GM19238 (cell line): ENCODE data around the gene CLDN22.
"Not testable (repeated sequence)": the region's sequence is repeated elsewhere in the genome, so short reads cannot be mapped to it uniquely, and the experiment has no call there.

Source experiments
- DNase-seq: peaks from one replicate; pipeline ENCODE4 v3.0.0; 2011; ENCODE audit warnings: low spot score; ENCODE audit not compliant: insufficient read length

Gene CLDN22

DNA sequence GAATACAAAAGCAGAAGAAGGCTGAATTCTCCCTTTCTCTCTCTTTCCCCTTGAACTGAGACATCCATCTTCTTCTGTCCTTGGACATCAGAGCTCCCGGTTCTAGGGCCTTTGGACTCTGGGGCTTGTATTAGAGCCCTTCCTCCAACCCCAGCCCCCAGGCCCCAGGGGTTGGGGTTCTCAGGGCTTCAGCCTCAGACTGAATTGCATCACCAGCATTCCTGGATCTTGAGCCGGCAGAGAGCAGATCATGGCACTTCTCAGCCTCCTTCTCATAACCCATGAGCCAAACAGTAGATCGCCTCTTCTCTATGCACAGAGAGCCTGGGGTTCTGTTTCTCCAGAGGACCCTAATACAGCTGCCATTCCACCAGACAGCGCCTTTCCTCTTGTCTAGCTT, 27.5 kb upstream of the CLDN22 start:
- no peak for DNase-seq

DNA sequence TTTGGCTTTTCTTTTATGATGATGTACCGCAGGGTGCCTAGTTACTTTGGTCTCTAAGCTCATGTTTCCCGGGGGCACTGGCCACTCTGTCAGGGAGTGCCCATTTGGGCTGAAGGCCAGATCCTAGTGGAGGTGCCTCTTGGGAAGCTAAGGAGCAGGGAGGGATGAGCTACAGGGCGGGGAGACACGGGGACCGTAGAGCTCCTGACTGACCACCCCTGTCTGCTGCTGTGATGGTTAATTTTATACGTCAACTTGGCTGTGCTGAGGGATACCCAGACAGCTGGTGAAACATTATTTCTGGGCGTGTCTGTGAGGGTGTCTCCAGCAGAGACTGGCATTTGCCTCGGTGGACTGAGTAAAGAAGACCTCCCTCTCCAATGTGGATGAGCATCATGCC, 27.1 kb upstream of the CLDN22 start:
- DNase-seq: no peak

DNA sequence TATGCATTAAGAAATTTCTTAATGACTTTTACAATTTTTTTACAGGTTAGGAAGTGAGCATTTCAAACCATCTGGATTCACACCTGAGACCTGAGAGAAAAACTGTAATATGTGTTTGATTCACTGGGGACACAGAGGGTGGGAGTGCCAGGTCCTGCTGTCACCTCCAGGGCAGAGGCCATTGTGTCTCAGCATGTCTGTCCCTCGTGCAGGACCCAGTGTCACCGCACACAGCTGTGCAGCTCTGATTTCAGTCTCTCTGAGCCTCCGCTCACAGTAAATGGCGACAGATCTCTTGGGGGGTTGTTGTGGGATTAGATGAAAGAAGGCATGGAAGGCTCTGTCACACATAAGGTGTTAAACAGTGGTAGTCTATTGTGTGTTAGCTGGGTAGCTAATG, 25.2 kb upstream of the CLDN22 start:
- no peak for DNase-seq

DNA sequence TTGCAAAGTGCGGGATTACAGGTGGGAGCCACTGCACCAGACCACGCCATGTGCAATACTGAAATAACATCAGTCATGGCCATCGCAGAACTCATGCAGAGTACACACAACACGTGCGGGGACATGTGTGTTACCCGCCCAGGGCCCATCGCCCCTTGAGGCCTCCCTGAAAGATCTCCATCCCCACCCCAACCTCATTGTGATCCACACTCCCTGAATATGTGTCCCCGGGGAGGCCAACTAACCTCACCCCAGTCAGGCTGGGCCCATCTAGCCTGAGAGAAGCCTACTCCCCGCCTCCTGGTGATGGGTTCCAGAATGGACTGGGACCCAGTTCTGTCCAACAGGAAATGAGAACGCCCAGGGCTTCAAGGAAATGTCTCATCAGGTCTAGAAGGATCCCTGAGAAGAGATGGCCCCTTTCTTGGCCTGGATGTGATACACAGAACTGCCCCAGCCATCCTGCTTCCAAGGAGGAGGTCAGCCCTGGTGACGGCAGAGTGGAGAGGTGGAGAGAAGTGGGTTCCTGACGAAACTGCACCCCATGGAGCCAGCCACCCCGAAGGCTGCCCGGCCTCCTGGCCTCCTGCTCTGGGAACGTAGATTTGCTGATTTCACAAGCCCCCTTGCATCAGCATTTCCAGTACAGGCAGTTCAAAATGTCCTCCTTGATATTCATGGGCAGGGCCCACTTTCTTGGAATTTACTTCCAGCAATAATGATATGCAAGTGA, 24.6 kb upstream of the CLDN22 start:
- no peak for DNase-seq

DNA sequence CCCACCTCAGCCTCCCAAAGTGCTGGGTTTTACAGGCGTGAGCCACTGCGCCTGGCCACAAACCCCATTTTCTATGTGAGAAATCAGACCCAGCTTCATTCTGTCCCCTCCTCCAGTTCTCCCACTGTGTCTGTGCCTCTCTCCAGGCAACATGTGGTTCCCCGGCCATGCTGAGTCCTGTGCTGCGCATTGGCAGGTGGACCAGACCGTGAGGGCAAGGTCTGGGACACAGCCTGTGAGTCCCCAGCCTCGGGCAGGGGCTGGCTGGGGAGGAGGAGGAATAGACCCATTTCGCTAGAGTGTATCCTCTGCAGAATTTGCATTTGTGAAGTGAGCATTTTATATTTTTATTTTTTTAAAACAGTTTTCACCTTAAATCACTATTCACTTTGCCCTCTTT, 23.7 kb upstream of the CLDN22 start:
- no peak for DNase-seq

- peak; percentile 10 for DNase-seq
Observed at GRCh38 chr4:183342541-183343533, 22.8 kb upstream of the CLDN22 start.

- DNase-seq: no peak
Observed at GRCh38 chr4:183337833-183338232, 17.8 kb upstream of the CLDN22 start.

DNA sequence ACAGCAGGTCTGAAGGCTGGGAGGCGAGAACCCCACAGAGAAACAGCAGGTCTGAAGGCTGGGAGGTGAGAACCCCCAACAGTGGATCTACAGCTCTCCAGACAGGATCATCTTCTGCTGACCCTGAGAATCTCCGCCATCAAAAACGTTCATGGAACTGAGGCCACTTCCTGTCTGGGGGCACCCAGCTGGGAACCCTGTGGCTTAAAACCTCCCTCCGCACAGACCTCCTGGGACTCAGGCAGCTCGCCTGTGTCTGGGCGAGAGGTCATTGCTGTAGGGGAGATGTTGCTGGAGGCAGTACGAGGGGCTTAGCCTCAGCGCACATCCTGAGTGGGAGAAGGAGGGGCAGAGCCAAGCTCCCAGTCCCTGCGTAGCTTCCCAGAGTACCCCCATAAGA, 17.3 kb upstream of the CLDN22 start:
- DNase-seq: no peak

DNA sequence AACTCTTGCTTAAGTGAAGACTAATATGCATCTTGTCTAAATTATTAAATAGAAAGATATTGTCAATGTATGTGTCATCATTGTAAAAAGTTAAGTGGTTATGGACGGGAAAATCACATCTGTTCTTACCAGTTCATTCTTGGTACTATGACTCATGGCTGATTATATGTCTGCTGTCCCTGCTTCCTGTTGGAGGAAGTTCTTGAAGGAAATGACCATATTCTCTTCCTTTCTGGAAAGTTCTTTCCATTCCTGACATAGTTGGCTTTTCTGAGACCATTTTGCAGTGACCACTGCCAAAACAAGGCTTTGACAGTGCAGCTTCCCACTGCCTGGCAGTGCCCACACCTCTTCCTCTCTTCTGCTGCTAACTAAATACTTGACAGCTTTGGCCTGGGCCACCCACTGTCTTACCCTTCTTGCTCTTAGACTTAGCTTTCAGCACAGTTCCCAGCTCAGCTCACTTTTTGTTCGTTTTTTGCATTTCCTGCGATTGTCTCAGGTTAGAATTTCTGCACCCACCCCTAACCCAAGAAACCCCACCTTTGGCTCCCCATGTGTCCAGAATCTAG, 15.4 kb upstream of the CLDN22 start:
- no peak for DNase-seq

DNA sequence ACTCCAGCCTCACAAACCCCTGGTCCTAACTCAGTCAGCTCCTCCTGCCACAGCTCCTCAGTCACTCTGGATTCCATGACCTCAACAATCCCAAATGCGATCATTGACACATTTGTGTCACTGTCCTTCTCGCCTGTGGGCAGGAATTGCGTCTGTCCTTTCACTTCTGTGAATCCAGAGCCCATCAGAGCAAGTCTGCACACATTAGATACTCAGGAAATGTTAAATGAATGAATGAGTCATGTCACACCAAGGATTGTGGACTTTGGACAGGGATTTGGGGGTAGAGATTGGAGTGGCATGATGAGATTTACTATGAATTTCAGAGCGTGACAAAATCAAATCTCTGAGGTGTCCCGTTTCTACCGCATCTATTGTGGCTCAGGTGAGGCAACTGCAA, 13.9 kb upstream of the CLDN22 start:
- no peak for DNase-seq

GRCh38 chr4:183333202-183333601, 13.1 kb upstream of the CLDN22 start:
- DNase-seq: no peak

DNA sequence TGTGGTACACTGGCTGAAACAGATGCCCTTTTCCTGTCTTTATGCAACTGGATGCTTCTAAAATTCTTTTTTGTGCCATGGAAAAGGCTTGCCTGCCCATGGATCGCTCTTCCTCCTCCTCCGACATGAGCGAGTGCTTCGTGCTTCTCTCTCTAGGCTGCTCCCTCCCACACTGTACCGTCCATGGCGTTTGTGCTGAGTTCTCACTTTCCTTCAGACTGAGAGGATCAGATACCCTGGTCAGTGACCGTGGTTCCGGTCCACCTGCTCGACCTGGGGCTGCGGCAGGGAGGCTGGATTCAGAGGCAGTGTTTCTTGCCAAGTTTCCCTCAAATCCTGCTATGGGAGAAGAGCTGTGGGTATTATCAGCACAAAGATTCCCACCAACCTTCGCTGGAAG, 12.4 kb upstream of the CLDN22 start:
- DNase-seq: no peak

GRCh38 chr4:183330841-183331240, 10.8 kb upstream of the CLDN22 start:
- DNase-seq: no peak

DNA sequence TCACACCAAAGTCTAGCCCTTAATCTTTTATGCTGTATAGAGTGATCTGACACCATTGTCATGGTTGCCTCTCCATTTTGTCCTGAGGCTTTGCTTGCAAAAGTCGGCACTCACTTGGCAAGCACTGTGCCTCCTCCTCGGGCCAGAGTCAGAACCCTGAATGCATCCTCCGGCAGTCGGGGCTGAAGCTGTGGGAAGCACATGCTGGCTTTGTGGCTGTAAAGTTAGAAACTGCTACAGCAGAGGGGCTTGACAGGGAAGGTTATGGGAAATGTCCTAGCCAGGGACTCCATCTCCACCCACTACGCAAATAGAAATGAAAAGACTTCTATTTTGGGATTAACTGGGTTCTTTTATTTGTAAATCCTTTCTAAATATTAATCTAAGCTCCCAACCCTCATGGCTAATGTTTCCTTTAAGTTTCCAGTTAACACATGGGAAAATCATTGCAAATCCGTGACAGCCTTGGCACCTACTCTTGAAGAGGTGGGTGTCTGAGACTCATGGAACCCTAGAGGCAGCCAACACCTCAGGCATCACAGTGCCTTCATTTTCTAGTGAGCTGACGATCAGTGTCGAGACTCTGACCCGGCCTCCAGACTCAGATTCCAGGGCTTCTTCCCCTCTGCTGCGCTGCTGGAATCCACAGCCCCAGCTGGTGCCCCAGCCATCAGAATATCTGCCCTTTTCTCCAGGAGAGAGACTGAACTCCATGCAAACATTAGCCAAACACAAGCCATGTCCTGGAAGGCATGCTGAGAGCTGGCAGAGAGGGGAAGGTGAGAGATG, 10.1 kb upstream of the CLDN22 start:
- DNase-seq: no peak

DNA sequence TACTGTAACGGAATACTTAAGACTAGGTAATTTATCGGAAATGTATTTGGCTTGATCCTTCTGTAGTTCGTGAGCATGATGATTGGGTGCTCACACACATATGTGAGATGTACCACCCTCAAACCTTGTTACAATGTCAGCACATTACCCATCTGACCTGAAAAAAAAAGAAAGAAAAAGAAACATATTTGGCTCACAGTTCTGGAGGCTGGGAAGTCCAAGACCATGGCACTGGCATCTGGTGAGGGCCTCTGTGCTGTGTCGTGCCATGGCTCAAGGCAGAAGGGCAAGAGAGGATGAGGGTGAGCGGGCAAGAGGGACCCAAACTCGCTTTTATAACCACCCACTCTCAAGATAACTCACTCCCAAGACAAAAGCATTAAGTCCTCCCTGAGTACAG, 9.2 kb upstream of the CLDN22 start:
- DNase-seq: no peak

GRCh38 chr4:183328832-183329231, 8.8 kb upstream of the CLDN22 start:
- DNase-seq: no peak

- DNase-seq: no peak
Observed at GRCh38 chr4:183327827-183328226, 7.8 kb upstream of the CLDN22 start.

- no peak for DNase-seq
Observed at GRCh38 chr4:183326853-183327252, 6.8 kb upstream of the CLDN22 start.

- not testable (repeated sequence) for DNase-seq
Observed at GRCh38 chr4:183326387-183326786, 6.3 kb upstream of the CLDN22 start.

- no peak for DNase-seq
Observed at GRCh38 chr4:183324619-183325018, 4.5 kb upstream of the CLDN22 start.

- DNase-seq: not testable (repeated sequence)
Observed at GRCh38 chr4:183324056-183324455, 4.0 kb upstream of the CLDN22 start.
